KMS-11 (cell line): ENCODE measurements around the gene SLC6A6.

Source experiments
- H2AFZ ChIP-seq: fragments of 200-600 bp; sonication (generic); 2 replicates; pipeline ENCODE4 v1.6.1; 2016; ENCODE audit warnings: antibody characterized with exemption, mixed run types, low read depth
- H3K27ac ChIP-seq: fragments of 200-600 bp; sonication (generic); 2 replicates; pipeline ENCODE4 v1.6.1; 2016; ENCODE audit warnings: mild to moderate bottlenecking, mixed run types
- H3K27me3 ChIP-seq: fragments of 200-600 bp; sonication (generic); 2 replicates; pipeline ENCODE4 v1.6.1; 2017; ENCODE audit warnings: mild to moderate bottlenecking, low read depth, mixed run types, moderate library complexity; ENCODE audit not compliant: insufficient read depth
- H3K36me3 ChIP-seq: fragments of 200-600 bp; sonication (generic); 2 replicates; pipeline ENCODE4 v1.6.1; 2017; ENCODE audit warnings: mild to moderate bottlenecking, mixed run types; ENCODE audit not compliant: insufficient read depth
- H3K4me1 ChIP-seq: fragments of 200-600 bp; sonication (generic); 2 replicates; pipeline ENCODE4 v1.6.1; 2016; ENCODE audit warnings: mild to moderate bottlenecking, low read depth, mixed run types; ENCODE audit not compliant: poor library complexity, severe bottlenecking
- H3K4me2 ChIP-seq: fragments of 200-600 bp; sonication (generic); 2 replicates; pipeline ENCODE4 v1.7.0; 2016; ENCODE audit warnings: mild to moderate bottlenecking, mixed run types
- H3K4me3 ChIP-seq: fragments of 200-600 bp; sonication (generic); IDR thresholded peaks from 2 replicates; pipeline ENCODE4 v1.6.1; 2017; ENCODE audit warnings: low read depth, low read length, mixed read lengths; ENCODE audit not compliant: insufficient read depth
- H3K79me2 ChIP-seq: fragments of 200-600 bp; sonication (generic); 2 replicates; pipeline ENCODE4 v1.6.1; 2016; ENCODE audit warnings: low read depth, mixed run types; ENCODE audit not compliant: insufficient read depth
- H3K9ac ChIP-seq: fragments of 200-600 bp; sonication (generic); 2 replicates; pipeline ENCODE4 v1.6.1; 2016; ENCODE audit warnings: mild to moderate bottlenecking, mixed run types
- H4K20me1 ChIP-seq: fragments of 200-600 bp; sonication (generic); 2 replicates; pipeline ENCODE4 v1.6.1; 2016; ENCODE audit warnings: mild to moderate bottlenecking, mixed run types; ENCODE audit not compliant: insufficient read depth
- CTCF ChIP-seq: fragments of 200-600 bp; sonication (generic); conservative IDR thresholded peaks from 2 replicates; pipeline ENCODE4 v1.6.1; 2017; ENCODE audit warnings: low read depth, mild to moderate bottlenecking, antibody characterized with exemption, low read length, moderate library complexity, mixed read lengths

The SLC6A6 gene

GRCh38 chr3:14457481-14457880 lies 55.1 kb downstream of the SLC6A6 start:
- Histone ChIP-seq H3K4me2 (no peak overlapping the region), H4K20me1 (no peaks in the 10 kb centered on the region), H3K4me3 (no peak overlapping the region), H3K36me3 (no peaks in the 10 kb centered on the region), H2AFZ (no peak overlapping the region), H3K4me1 (no peaks in the 10 kb centered on the region), H3K27ac (no peak overlapping the region), H3K27me3 (no peaks in the 10 kb centered on the region), H3K79me2 (no peaks in the 10 kb centered on the region), H3K9ac (no peak overlapping the region)
- TF ChIP-seq CTCF: no peak

GRCh38 chr3:14457999-14458398 lies 55.6 kb downstream of the SLC6A6 start:
- Histone ChIP-seq H3K79me2 (no peaks in the 10 kb centered on the region), H3K4me1 (no peaks in the 10 kb centered on the region), H3K4me2 (no peak overlapping the region), H3K4me3 (no peak overlapping the region), H2AFZ (no peak overlapping the region), H3K9ac (no peak overlapping the region), H3K27ac (no peak overlapping the region), H4K20me1 (no peaks in the 10 kb centered on the region), H3K27me3 (no peaks in the 10 kb centered on the region), H3K36me3 (no peaks in the 10 kb centered on the region)
- TF ChIP-seq CTCF: no peak

GRCh38 chr3:14458434-14459275 lies 56.2 kb downstream of the SLC6A6 start:
- Histone ChIP-seq H3K36me3 (no peaks in the 10 kb centered on the region), H3K4me1 (no peaks in the 10 kb centered on the region), H3K9ac (no peak overlapping the region), H4K20me1 (no peaks in the 10 kb centered on the region), H2AFZ (no peak overlapping the region), H3K27ac (no peak overlapping the region), H3K27me3 (no peaks in the 10 kb centered on the region), H3K4me2 (no peak overlapping the region), H3K79me2 (no peaks in the 10 kb centered on the region), H3K4me3 (no peak overlapping the region)
- no peak for TF ChIP-seq CTCF

- no peak overlapping the region for H3K27ac ChIP-seq
- no peaks in the 10 kb centered on the region for H4K20me1 ChIP-seq
- no peaks in the 10 kb centered on the region for H3K4me1 ChIP-seq
- no peak overlapping the region for H2AFZ ChIP-seq
- H3K9ac ChIP-seq: no peak overlapping the region
- no peak for TF ChIP-seq CTCF
- no peaks in the 10 kb centered on the region for H3K79me2 ChIP-seq
- no peak overlapping the region for H3K4me2 ChIP-seq
- H3K4me3 ChIP-seq: no peak overlapping the region
- no peaks in the 10 kb centered on the region for H3K27me3 ChIP-seq
- no peaks in the 10 kb centered on the region for H3K36me3 ChIP-seq
These were observed 57.0 kb downstream of the SLC6A6 start for GRCh38 chr3:14459384-14459783.
